ENCODE measurements around the gene SLC2A4RG. TPM values are rescaled to one million over a fixed set of nuclear protein-coding genes. Genes with fewer than 3 reads are reported as not detected.

The SLC2A4RG gene
- total RNA-seq: 58.2 TPM
- 100 to 1,000 TPM; 112 to 160 (median 133) TPM for polyA plus RNA-seq (ENCODE audit: insufficient read depth in 1 of 8, insufficient read length in 8 of 8, low replicate concordance in 1 of 8)
- long read RNA-seq, donor 1, transcript SLC2A4RG-201 (8 exons, 1,731 nt): major isoform, 12 of 12 reads
- long read RNA-seq, donor 1, partial matches to known transcripts: 0 of 12 reads
- long read RNA-seq, donor 1, other reads (novel, unspliced or antisense): 0 of 12 reads
- long read RNA-seq, donor 2, partial matches to known transcripts: 0 of 1 reads
- long read RNA-seq, donor 2, other reads (novel, unspliced or antisense): 0 of 1 reads
- long read RNA-seq, donor 3, transcript SLC2A4RG-201 (8 exons, 1,731 nt): major isoform, 53 of 78 reads
- long read RNA-seq, donor 3, partial matches to known transcripts: 23 of 78 reads
- long read RNA-seq, donor 3, other reads (novel, unspliced or antisense): 0 of 78 reads
- long read RNA-seq, donor 4, transcript SLC2A4RG-201 (8 exons, 1,731 nt): major isoform, 18 of 67 reads
- long read RNA-seq, donor 4, partial matches to known transcripts: 46 of 67 reads
- long read RNA-seq, donor 4, other reads (novel, unspliced or antisense): 0 of 67 reads
- long read RNA-seq, donor 5, transcript SLC2A4RG-208 (2 exons, 502 nt): minor isoform, 7 of 140 reads
- long read RNA-seq, donor 5, transcript SLC2A4RG-201 (8 exons, 1,731 nt): major isoform, 52 of 140 reads
- long read RNA-seq, donor 5, partial matches to known transcripts: 81 of 140 reads
- long read RNA-seq, donor 5, other reads (novel, unspliced or antisense): 0 of 140 reads
- long read RNA-seq, donor 6, transcript SLC2A4RG-201 (8 exons, 1,731 nt): major isoform, 69 of 104 reads
- long read RNA-seq, donor 6, partial matches to known transcripts: 33 of 104 reads
- long read RNA-seq, donor 6, other reads (novel, unspliced or antisense): 0 of 104 reads
- long read RNA-seq, donor 7, transcript SLC2A4RG-201 (8 exons, 1,731 nt): major isoform, 19 of 67 reads
- long read RNA-seq, donor 7, partial matches to known transcripts: 47 of 67 reads
- long read RNA-seq, donor 7, other reads (novel, unspliced or antisense): 0 of 67 reads
- long read RNA-seq, donor 8, partial matches to known transcripts: 24 of 31 reads
- long read RNA-seq, donor 8, other reads (novel, unspliced or antisense): 0 of 31 reads
- long read RNA-seq, donor 9, transcript SLC2A4RG-201 (8 exons, 1,731 nt): major isoform, 17 of 20 reads
- long read RNA-seq, donor 9, partial matches to known transcripts: 0 of 20 reads
- long read RNA-seq, donor 9, other reads (novel, unspliced or antisense): 0 of 20 reads
- long read RNA-seq, donor 10, transcript SLC2A4RG-201 (8 exons, 1,731 nt): major isoform, 33 of 70 reads
- long read RNA-seq, donor 10, partial matches to known transcripts: 34 of 70 reads
- long read RNA-seq, donor 10, other reads (novel, unspliced or antisense): 0 of 70 reads
- long read RNA-seq, donor 11, transcript SLC2A4RG-201 (8 exons, 1,731 nt): major isoform, 21 of 42 reads
- long read RNA-seq, donor 11, partial matches to known transcripts: 18 of 42 reads
- long read RNA-seq, donor 11, other reads (novel, unspliced or antisense): 0 of 42 reads

GRCh38 chr20:63739130-63740069, at the start of gene SLC2A4RG:
Gene SLC2A4RG, plus strand, starts transcription at chr20:63739776. Its CDS starts 137 bp downstream, at chr20:63739913.
- WGBS (ENCODE audit: insufficient coverage): under 1% methylated on average over 116 of the region's 136 CpGs
- H3K27me3 ChIP-seq (ENCODE audit: control insufficient read depth, insufficient read depth, low read length): peaks cover 2% of the 10 kb centered on the region
- peak within 1 kb of the TSS; percentile 78 for H3K4me3 ChIP-seq (ENCODE audit: low read length)
- H3K36me3 ChIP-seq (ENCODE audit: control insufficient read depth, insufficient read depth, low read length): peaks cover 50% of the 10 kb centered on the region
- peak within 1 kb of the TSS; percentile 95 for H3K27ac ChIP-seq (ENCODE audit: low read length)
- H3K9me3 ChIP-seq (replicated peaks; ENCODE audit: control insufficient read depth, low read depth, low read length): no peaks in the 10 kb centered on the region
- peak; percentile 95 for DNase-seq
- peaks cover 55% of the 10 kb centered on the region for H3K4me1 ChIP-seq (ENCODE audit: control insufficient read depth, insufficient read depth, low read length)

GRCh38 chr20:63690003-63690897, 49.3 kb upstream of the SLC2A4RG start:
- no peaks in the 10 kb centered on the region for H3K9me3 ChIP-seq (replicated peaks; ENCODE audit: control insufficient read depth, low read depth, low read length)
- H3K4me1 ChIP-seq (ENCODE audit: control insufficient read depth, insufficient read depth, low read length): peaks cover 26% of the 10 kb centered on the region
- WGBS (ENCODE audit: insufficient coverage): 84% methylated on average over 21 of the region's 40 CpGs
- H3K36me3 ChIP-seq (ENCODE audit: control insufficient read depth, insufficient read depth, low read length): peaks cover 25% of the 10 kb centered on the region
- H3K4me3 ChIP-seq (ENCODE audit: low read length): no peak overlapping the region
- no peak overlapping the region for H3K27ac ChIP-seq (ENCODE audit: low read length)
- DNase-seq: no peak
- no peaks in the 10 kb centered on the region for H3K27me3 ChIP-seq (ENCODE audit: control insufficient read depth, insufficient read depth, low read length)

GRCh38 chr20:63690898-63691710, 48.5 kb upstream of the SLC2A4RG start:
- peak; percentile 25 for DNase-seq
- Histone ChIP-seq H3K4me3 (ENCODE audit: low read length) (no peak overlapping the region), H3K27ac (ENCODE audit: low read length) (no peak overlapping the region), H3K4me1 (ENCODE audit: control insufficient read depth, insufficient read depth, low read length) (peaks cover 26% of the 10 kb centered on the region), H3K36me3 (ENCODE audit: control insufficient read depth, insufficient read depth, low read length) (peaks cover 30% of the 10 kb centered on the region), H3K9me3 (replicated peaks; ENCODE audit: control insufficient read depth, low read depth, low read length) (no peaks in the 10 kb centered on the region), H3K27me3 (ENCODE audit: control insufficient read depth, insufficient read depth, low read length) (no peaks in the 10 kb centered on the region)
- 74% methylated on average over 18 of the region's 24 CpGs for WGBS (ENCODE audit: insufficient coverage)

- no peak overlapping the region for H3K4me3 ChIP-seq (ENCODE audit: low read length)
- DNase-seq: peak; percentile 30
- H3K9me3 ChIP-seq (replicated peaks; ENCODE audit: control insufficient read depth, low read depth, low read length): no peaks in the 10 kb centered on the region
- WGBS (ENCODE audit: insufficient coverage): 75% methylated on average over 21 of the region's 21 CpGs
- peaks cover 30% of the 10 kb centered on the region for H3K36me3 ChIP-seq (ENCODE audit: control insufficient read depth, insufficient read depth, low read length)
- peaks cover 26% of the 10 kb centered on the region for H3K4me1 ChIP-seq (ENCODE audit: control insufficient read depth, insufficient read depth, low read length)
- H3K27ac ChIP-seq (ENCODE audit: low read length): no peak overlapping the region
- no peaks in the 10 kb centered on the region for H3K27me3 ChIP-seq (ENCODE audit: control insufficient read depth, insufficient read depth, low read length)
Observed at GRCh38 chr20:63691711-63692435, 47.7 kb upstream of the SLC2A4RG start.

GRCh38 chr20:63692436-63693082, 47.0 kb upstream of the SLC2A4RG start:
- Histone ChIP-seq H3K4me1 (ENCODE audit: control insufficient read depth, insufficient read depth, low read length) (peaks cover 26% of the 10 kb centered on the region), H3K4me3 (ENCODE audit: low read length) (no peak overlapping the region), H3K36me3 (ENCODE audit: control insufficient read depth, insufficient read depth, low read length) (peaks cover 30% of the 10 kb centered on the region), H3K27ac (ENCODE audit: low read length) (no peak overlapping the region), H3K27me3 (ENCODE audit: control insufficient read depth, insufficient read depth, low read length) (no peaks in the 10 kb centered on the region), H3K9me3 (replicated peaks; ENCODE audit: control insufficient read depth, low read depth, low read length) (no peaks in the 10 kb centered on the region)
- WGBS (ENCODE audit: insufficient coverage): 71% methylated on average over 17 of the region's 20 CpGs
- DNase-seq: no peak

- DNase-seq: no peak
- Histone ChIP-seq H3K9me3 (replicated peaks; ENCODE audit: control insufficient read depth, low read depth, low read length) (no peaks in the 10 kb centered on the region), H3K27ac (ENCODE audit: low read length) (no peak overlapping the region), H3K27me3 (ENCODE audit: control insufficient read depth, insufficient read depth, low read length) (no peaks in the 10 kb centered on the region), H3K36me3 (ENCODE audit: control insufficient read depth, insufficient read depth, low read length) (peaks cover 30% of the 10 kb centered on the region), H3K4me3 (ENCODE audit: low read length) (no peak overlapping the region), H3K4me1 (ENCODE audit: control insufficient read depth, insufficient read depth, low read length) (peaks cover 26% of the 10 kb centered on the region)
- 87% methylated on average over 8 of the region's 10 CpGs for WGBS (ENCODE audit: insufficient coverage)
Observed at GRCh38 chr20:63693083-63693732, 46.4 kb upstream of the SLC2A4RG start.
